Endodermal cell (in vitro differentiated cells): ENCODE results near the gene ADGRD2. TPM values are rescaled to one million over a fixed set of nuclear protein-coding genes. Genes with fewer than 3 reads are reported as not detected.

ENCODE experiments used
- DNase-seq: peaks from one replicate; pipeline ENCODE4 v3.0.0-alpha.2; 2017
- H3K27ac ChIP-seq: 2 replicates; pipeline ENCODE4 v1.5.1; 2013; ENCODE audit warnings: mild to moderate bottlenecking, low read depth, low read length, moderate library complexity
- H3K27me3 ChIP-seq: 2 replicates; pipeline ENCODE4 v1.6.1; 2013; ENCODE audit warnings: mild to moderate bottlenecking, low read length, moderate library complexity; ENCODE audit not compliant: insufficient read depth, control insufficient read depth, poor library complexity, severe bottlenecking
- H3K36me3 ChIP-seq: 2 replicates; pipeline ENCODE4 v1.7.0; 2013; ENCODE audit warnings: mild to moderate bottlenecking, low read length, moderate library complexity; ENCODE audit not compliant: control insufficient read depth, insufficient read depth
- H3K4me1 ChIP-seq: one replicate; pipeline ENCODE4 v1.7.0; 2013; ENCODE audit warnings: low read length; ENCODE audit not compliant: control insufficient read depth, insufficient read depth
- H3K4me3 ChIP-seq: 2 replicates; pipeline ENCODE4 v1.5.1; 2013; ENCODE audit warnings: mild to moderate bottlenecking, low read length, moderate library complexity
- H3K9ac ChIP-seq: 2 replicates; pipeline ENCODE4 v1.6.1; 2013; ENCODE audit warnings: mild to moderate bottlenecking, low read length, moderate library complexity; ENCODE audit not compliant: poor library complexity, severe bottlenecking; ENCODE audit errors: extremely low read depth
- H3K9me3 ChIP-seq: 2 replicates; pipeline ENCODE4 v1.6.1; 2013; ENCODE audit warnings: mild to moderate bottlenecking, low read length, moderate library complexity; ENCODE audit not compliant: control insufficient read depth
- H3K27ac Mint-ChIP-seq: 2 replicates; pipeline ENCODE4 v1.8.0; 2020; ENCODE audit warnings: mixed read lengths
- H3K27me3 Mint-ChIP-seq: 2 replicates; pipeline ENCODE4 v1.8.0; 2021; ENCODE audit warnings: mild to moderate bottlenecking, mixed read lengths; ENCODE audit not compliant: insufficient read depth
- H3K36me3 Mint-ChIP-seq: 2 replicates; pipeline ENCODE4 v1.8.0; 2020; ENCODE audit warnings: low read depth, mixed read lengths
- H3K4me1 Mint-ChIP-seq: 2 replicates; pipeline ENCODE4 v1.8.0; 2020; ENCODE audit warnings: mixed read lengths
- H3K4me3 Mint-ChIP-seq: 2 replicates; pipeline ENCODE4 v1.8.0; 2020; ENCODE audit warnings: mild to moderate bottlenecking, moderate library complexity, mixed read lengths
- H3K9me3 Mint-ChIP-seq: 2 replicates; pipeline ENCODE4 v1.8.0; 2020; ENCODE audit warnings: mild to moderate bottlenecking, mixed read lengths
- CTCF ChIP-seq: fragments of 200-600 bp; sonication (generic); conservative IDR thresholded peaks from 2 replicates; pipeline ENCODE4 v1.5.0; 2021; ENCODE audit warnings: antibody characterized with exemption, mild to moderate bottlenecking
- WGBS, 2 experiments: methylation state at CpG; one replicate each; pipeline versions ENCODE4 v1.1.5 to v1.1.7; 2013; ENCODE audit warnings: missing lambda C conversion rate in 2 of 2, mixed read lengths in 1 of 2; ENCODE audit not compliant: insufficient coverage in 1 of 2, insufficient read length in 1 of 2; 5-methylcytosine and 5-hydroxymethylcytosine counted together
- total RNA-seq, 2 donors: library from RNA; stranded (reverse); fragmentation: NEBNext Ultra II Directional in 1 of 2; extraction: Animal tissue kit (Norgen Biotek cat#: 25700) in 1 of 2; gene quantifications; 2 replicates in 1 of 2; 3 replicates in 1 of 2; pipeline ENCODE4 v1.2.1, GENCODE V29; 2021

ADGRD2 gene
- total RNA-seq, 2 donors from 2014 or later = 0.33 to 0.40 TPM

GRCh38 chr9:124497441-124497840 is 47.2 kb downstream of the ADGRD2 start:
- H3K27me3 Mint-ChIP-seq = peaks cover 34% of the 10 kb centered on the region
- Histone ChIP-seq H3K4me3 (no peak overlapping the region), H3K27me3 (peaks cover 19% of the 10 kb centered on the region), H3K27ac (no peak overlapping the region), H3K4me1 (no peaks in the 10 kb centered on the region), H3K36me3 (no peaks in the 10 kb centered on the region), H3K9ac (no peak overlapping the region), H3K9me3 (no peaks in the 10 kb centered on the region)
- WGBS, 2 experiments = 92% methylated on average over 6 to 8 of the region's 8 CpGs
- H3K9me3 Mint-ChIP-seq = no peaks in the 10 kb centered on the region
- no peak for TF ChIP-seq CTCF
- H3K4me3 Mint-ChIP-seq = no peak overlapping the region
- no peak for DNase-seq
- no peaks in the 10 kb centered on the region for H3K4me1 Mint-ChIP-seq
- H3K27ac Mint-ChIP-seq = no peak overlapping the region
- no peaks in the 10 kb centered on the region for H3K36me3 Mint-ChIP-seq

- H3K27ac Mint-ChIP-seq = no peak overlapping the region
- H3K27me3 Mint-ChIP-seq = peaks cover 40% of the 10 kb centered on the region
- H3K36me3 Mint-ChIP-seq = no peaks in the 10 kb centered on the region
- H3K4me3 Mint-ChIP-seq = no peak overlapping the region
- peaks cover under 1% of the 10 kb centered on the region for H3K9me3 Mint-ChIP-seq
- Histone ChIP-seq H3K4me1 (no peaks in the 10 kb centered on the region), H3K9me3 (no peaks in the 10 kb centered on the region), H3K4me3 (no peak overlapping the region), H3K27me3 (peaks cover 25% of the 10 kb centered on the region), H3K36me3 (no peaks in the 10 kb centered on the region), H3K27ac (no peak overlapping the region), H3K9ac (no peak overlapping the region)
- no peak for DNase-seq
- WGBS, 2 experiments = 83 to 84% methylated on average over 6 of the region's 6 CpGs
- H3K4me1 Mint-ChIP-seq = no peaks in the 10 kb centered on the region
- TF ChIP-seq CTCF = no peak
Observed at GRCh38 chr9:124498040-124498439, 47.8 kb downstream of the ADGRD2 start.

DNA sequence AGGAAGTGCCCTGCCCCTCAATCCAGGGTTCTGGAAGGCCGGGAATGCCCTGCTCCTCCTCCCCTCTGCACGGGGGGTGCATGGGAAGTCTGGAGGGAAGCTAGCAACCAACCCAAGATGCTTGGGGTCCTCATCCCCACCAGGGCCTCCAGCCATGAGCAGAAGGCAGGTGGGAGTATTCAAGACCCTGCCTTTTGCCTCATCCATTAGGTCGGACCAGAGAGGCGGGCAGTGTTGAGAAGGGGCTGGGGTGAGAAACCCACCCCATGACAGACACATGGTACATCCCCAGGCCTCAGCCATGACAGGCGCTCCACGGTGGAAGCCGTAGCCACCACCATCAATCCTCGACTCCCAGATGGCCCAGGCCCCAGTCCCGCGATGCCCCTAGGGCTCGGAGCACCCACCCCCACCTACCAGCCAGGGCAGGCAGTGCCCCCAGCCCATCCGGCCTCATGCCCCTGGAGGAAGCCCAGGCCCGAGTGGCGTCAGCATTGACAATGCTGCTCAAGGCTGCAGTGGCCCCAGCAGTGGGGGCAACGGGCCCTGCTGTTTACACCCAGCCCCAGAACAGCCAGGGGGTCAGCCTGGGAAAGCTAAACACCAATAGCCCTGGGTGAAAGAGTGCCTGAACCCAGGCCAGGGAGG is 48.4 kb downstream of the ADGRD2 start:
- Mint-ChIP-seq H3K27ac (no peak overlapping the region), H3K36me3 (no peaks in the 10 kb centered on the region), H3K27me3 (peaks cover 45% of the 10 kb centered on the region), H3K4me3 (no peak overlapping the region), H3K4me1 (no peaks in the 10 kb centered on the region), H3K9me3 (peaks cover 2% of the 10 kb centered on the region)
- Histone ChIP-seq H3K9me3 (no peaks in the 10 kb centered on the region), H3K4me1 (no peaks in the 10 kb centered on the region), H3K36me3 (no peaks in the 10 kb centered on the region), H3K9ac (no peak overlapping the region), H3K4me3 (no peak overlapping the region), H3K27ac (no peak overlapping the region), H3K27me3 (peaks cover 31% of the 10 kb centered on the region)
- WGBS, 2 experiments = 81 to 87% methylated on average over 9 to 15 of the region's 15 CpGs
- no peak for TF ChIP-seq CTCF
- DNase-seq = no peak
